Smooth muscle cell (in vitro differentiated cells): ENCODE results near the gene GREB1. TPM values are rescaled to one million over a fixed set of nuclear protein-coding genes. Genes with fewer than 3 reads are reported as not detected.

Experiments used
- DNase-seq: peaks from one replicate; lab custom pipeline; 2025; ENCODE audit not compliant: unreplicated experiment; lab: John Stamatoyannopoulos, UW
- H2AFZ ChIP-seq: fragments of 200-600 bp; sonication (generic); 2 replicates; pipeline ENCODE4 v1.6.0; 2016; ENCODE audit warnings: antibody characterized with exemption, low read depth, mild to moderate bottlenecking
- H3F3A ChIP-seq: fragments of 200-600 bp; sonication (generic); 2 replicates; pipeline ENCODE4 v1.6.0; 2017; ENCODE audit warnings: antibody characterized with exemption, low read depth
- H3K27ac ChIP-seq: fragments of 200-600 bp; sonication (generic); 2 replicates; pipeline ENCODE4 v1.5.1; 2016; ENCODE audit warnings: low read depth, mild to moderate bottlenecking
- H3K27me3 ChIP-seq: fragments of 200-600 bp; sonication (generic); 2 replicates; pipeline ENCODE4 v1.6.1; 2016; ENCODE audit warnings: low read depth, mild to moderate bottlenecking
- H3K36me3 ChIP-seq: fragments of 200-600 bp; sonication (generic); 2 replicates; pipeline ENCODE4 v1.5.1; 2016; ENCODE audit warnings: low read depth
- H3K4me1 ChIP-seq: fragments of 200-600 bp; sonication (generic); 2 replicates; pipeline ENCODE4 v1.5.1; 2016; ENCODE audit warnings: low read depth
- H3K4me2 ChIP-seq: fragments of 200-600 bp; sonication (generic); 2 replicates; pipeline ENCODE4 v1.6.0; 2016; ENCODE audit warnings: mild to moderate bottlenecking
- H3K4me3 ChIP-seq: fragments of 200-600 bp; sonication (generic); 2 replicates; pipeline ENCODE4 v1.5.1; 2016; ENCODE audit warnings: mild to moderate bottlenecking
- H3K79me2 ChIP-seq: fragments of 200-600 bp; sonication (generic); 2 replicates; pipeline ENCODE4 v1.6.0; 2016; ENCODE audit warnings: low read depth, mild to moderate bottlenecking
- H3K9ac ChIP-seq: fragments of 200-600 bp; sonication (generic); 2 replicates; pipeline ENCODE4 v1.6.0; 2016; ENCODE audit warnings: low read depth
- H3K9me3 ChIP-seq: fragments of 200-600 bp; sonication (generic); replicated peaks from 2 replicates; pipeline ENCODE4 v1.5.1; 2016; ENCODE audit warnings: low read depth
- H4K20me1 ChIP-seq: fragments of 200-600 bp; sonication (generic); 2 replicates; pipeline ENCODE4 v1.6.0; 2016; ENCODE audit warnings: low read depth
- WGBS: methylation state at CpG from one replicate; pipeline ENCODE4 v1.1.7; 2016; ENCODE audit warnings: low lambda C conversion rate; 5-methylcytosine and 5-hydroxymethylcytosine counted together
- polyA plus RNA-seq: library from polyadenylated mRNA; unstranded; fragments of >200 nt; fragmentation: Nextera tagmentation; extraction: Ambion mirVana; gene quantifications from 2 replicates; pipeline ENCODE4 v1.2.1, GENCODE V29; 2016
- total RNA-seq: library from RNA; depleted of rRNA; stranded (reverse); fragments of >200 nt; gene quantifications from 2 replicates; pipeline ENCODE4 v1.2.3, GENCODE V29; 2014
- TF ChIP-seq, protein P1 (sequence below): fragments of 200-600 bp; sonication (generic); IDR thresholded peaks from 2 replicates; pipeline ENCODE4 v1.5.1; 2017; ENCODE audit warnings: borderline replicate concordance, mild to moderate bottlenecking, antibody characterized with exemption; ENCODE audit not compliant: insufficient read depth, poor library complexity, severe bottlenecking

The GREB1 gene
- total and polyA plus RNA-seq, 2 experiments from 2014 or later, result 1.7 to 4.3 TPM

DNA sequence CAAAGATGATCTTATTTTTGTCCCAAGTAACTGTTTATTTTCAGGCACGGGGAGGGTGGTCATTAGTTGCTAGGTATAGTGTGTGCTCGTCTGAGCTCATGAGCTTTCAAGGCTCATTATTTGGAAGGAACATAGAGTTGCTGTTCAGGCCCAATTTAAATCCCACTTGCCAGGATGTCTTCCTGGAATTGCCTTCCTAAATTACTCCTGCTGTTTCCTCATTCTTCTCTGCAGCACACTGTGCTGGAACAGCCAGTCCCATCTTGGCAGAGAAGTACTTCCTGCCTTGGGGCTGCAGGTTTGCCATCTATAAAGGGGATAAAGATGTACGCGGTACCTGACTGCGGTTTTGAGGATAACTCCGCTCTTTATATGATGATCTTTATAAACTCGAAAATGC, 37.3 kb downstream of the GREB1 start:
- Histone ChIP-seq H3F3A (no peaks in the 10 kb centered on the region), H3K9me3 (no peaks in the 10 kb centered on the region), H3K4me2 (no peak overlapping the region), H3K4me1 (peaks cover 9% of the 10 kb centered on the region), H3K27ac (no peak overlapping the region), H4K20me1 (no peaks in the 10 kb centered on the region), H2AFZ (no peak overlapping the region), H3K79me2 (no peaks in the 10 kb centered on the region), H3K4me3 (no peak overlapping the region), H3K27me3 (no peaks in the 10 kb centered on the region), H3K9ac (no peak overlapping the region), H3K36me3 (no peaks in the 10 kb centered on the region)
- WGBS, result 95% methylated on average over 7 of the region's 7 CpGs
- TF ChIP-seq, protein P1, sequence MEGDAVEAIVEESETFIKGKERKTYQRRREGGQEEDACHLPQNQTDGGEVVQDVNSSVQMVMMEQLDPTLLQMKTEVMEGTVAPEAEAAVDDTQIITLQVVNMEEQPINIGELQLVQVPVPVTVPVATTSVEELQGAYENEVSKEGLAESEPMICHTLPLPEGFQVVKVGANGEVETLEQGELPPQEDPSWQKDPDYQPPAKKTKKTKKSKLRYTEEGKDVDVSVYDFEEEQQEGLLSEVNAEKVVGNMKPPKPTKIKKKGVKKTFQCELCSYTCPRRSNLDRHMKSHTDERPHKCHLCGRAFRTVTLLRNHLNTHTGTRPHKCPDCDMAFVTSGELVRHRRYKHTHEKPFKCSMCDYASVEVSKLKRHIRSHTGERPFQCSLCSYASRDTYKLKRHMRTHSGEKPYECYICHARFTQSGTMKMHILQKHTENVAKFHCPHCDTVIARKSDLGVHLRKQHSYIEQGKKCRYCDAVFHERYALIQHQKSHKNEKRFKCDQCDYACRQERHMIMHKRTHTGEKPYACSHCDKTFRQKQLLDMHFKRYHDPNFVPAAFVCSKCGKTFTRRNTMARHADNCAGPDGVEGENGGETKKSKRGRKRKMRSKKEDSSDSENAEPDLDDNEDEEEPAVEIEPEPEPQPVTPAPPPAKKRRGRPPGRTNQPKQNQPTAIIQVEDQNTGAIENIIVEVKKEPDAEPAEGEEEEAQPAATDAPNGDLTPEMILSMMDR, result no peak
- no peak for DNase-seq

DNA sequence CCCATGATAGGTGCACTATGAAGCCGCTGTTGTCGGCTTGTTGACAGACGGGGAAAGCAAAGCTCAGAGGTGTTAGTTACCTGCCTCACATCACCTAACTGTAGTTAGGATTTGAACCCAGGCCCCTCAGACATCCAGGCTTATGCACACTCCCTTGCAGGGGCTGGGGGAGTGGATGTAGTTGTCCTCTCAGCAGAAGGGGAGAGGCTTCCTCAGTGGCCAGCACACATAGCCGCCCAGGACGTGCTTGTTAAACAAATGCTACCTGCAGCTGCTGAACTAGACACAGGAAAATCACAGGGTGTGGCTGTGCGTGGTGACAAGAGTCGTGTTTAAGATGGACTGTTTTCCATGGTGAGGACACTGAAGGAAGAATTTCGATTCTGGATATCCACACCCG, 39.2 kb downstream of the GREB1 start:
- DNase-seq, result no peak
- TF ChIP-seq, protein P1, result no peak
- no peaks in the 10 kb centered on the region for H4K20me1 ChIP-seq
- no peak overlapping the region for H2AFZ ChIP-seq
- H3K4me2 ChIP-seq, result no peak overlapping the region
- H3K4me3 ChIP-seq, result no peak overlapping the region
- no peaks in the 10 kb centered on the region for H3K27me3 ChIP-seq
- H3K27ac ChIP-seq, result no peak overlapping the region
- H3K9ac ChIP-seq, result no peak overlapping the region
- no peaks in the 10 kb centered on the region for H3K36me3 ChIP-seq
- H3F3A ChIP-seq, result no peaks in the 10 kb centered on the region
- H3K9me3 ChIP-seq, result no peaks in the 10 kb centered on the region
- peaks cover 9% of the 10 kb centered on the region for H3K4me1 ChIP-seq
- no peaks in the 10 kb centered on the region for H3K79me2 ChIP-seq
- WGBS, result 91% methylated on average over 9 of the region's 9 CpGs

DNA sequence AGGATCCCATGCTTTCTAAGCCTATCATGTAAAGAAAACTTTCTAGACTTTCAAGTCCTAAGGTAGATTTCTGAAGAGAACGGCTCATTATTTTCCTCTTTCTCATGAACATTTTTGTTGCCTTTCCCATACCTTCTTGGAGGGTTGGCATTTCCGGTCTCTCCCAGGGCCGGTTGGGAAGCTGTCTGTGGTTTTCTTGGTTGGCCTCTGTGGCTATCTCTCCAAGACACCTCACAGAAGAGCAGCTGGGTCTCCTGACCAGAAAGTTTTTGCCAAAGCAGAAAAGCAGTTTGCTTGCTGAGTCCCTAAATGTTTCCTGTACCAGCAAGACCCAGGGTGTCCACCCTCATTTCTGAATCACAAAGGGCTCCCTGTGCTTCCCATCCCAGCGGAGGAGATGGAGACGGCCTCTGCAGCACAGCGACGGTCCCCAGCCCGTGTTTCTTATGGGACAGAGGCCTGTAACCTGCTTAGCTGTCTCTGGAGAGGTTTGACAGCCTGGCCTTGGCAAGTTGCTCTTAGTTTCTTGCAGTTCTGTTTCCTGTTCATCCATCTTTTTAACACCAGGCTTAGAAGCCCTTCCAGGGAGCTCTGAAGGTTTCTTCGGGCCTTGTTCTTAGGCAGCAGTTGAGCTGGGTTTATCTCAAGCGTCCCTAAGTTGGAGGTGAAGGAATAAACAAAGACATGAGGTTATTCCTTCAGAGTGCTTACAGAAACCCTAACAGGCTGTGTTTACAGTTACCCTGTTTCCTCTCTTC, 39.8 kb downstream of the GREB1 start:
- Histone ChIP-seq H4K20me1 (no peaks in the 10 kb centered on the region), H3K9ac (no peak overlapping the region), H3K9me3 (no peaks in the 10 kb centered on the region), H3K36me3 (no peaks in the 10 kb centered on the region), H3F3A (no peaks in the 10 kb centered on the region), H3K27me3 (no peaks in the 10 kb centered on the region), H3K27ac (peak overlapping the region; percentile 35), H3K4me2 (no peak overlapping the region), H3K4me1 (peaks cover 9% of the 10 kb centered on the region), H2AFZ (no peak overlapping the region), H3K79me2 (no peaks in the 10 kb centered on the region), H3K4me3 (no peak overlapping the region)
- WGBS, result 76% methylated on average over 10 of the region's 10 CpGs
- TF ChIP-seq, protein P1, result no peak
- DNase-seq, result no peak
